Measurements from ENCODE around the gene PDIA3. TPM values are rescaled to one million over a fixed set of nuclear protein-coding genes. Genes with fewer than 3 reads are reported as not detected.

The PDIA3 gene
- total and polyA plus RNA-seq, 2 donors (not counting 3 experiments of a cell fraction or from before 2014, with no cell fraction given): 140 to 857 TPM

GRCh38 chr15:43763819-43764446, 17.7 kb downstream of the PDIA3 start:
- Histone ChIP-seq H3K9ac (replicated peaks; ENCODE audit: extremely low read depth, insufficient read depth, low read length) (no peak overlapping the region), H3K9me1 (replicated peaks; ENCODE audit: control insufficient read depth, extremely low read depth, insufficient read depth, low read length) (no peaks in the 10 kb centered on the region), H3K36me3 (ENCODE audit: control insufficient read depth in 2 of 2, extremely low read depth in 1 of 2, insufficient read depth in 2 of 2, low read length in 2 of 2) (peaks cover 35 to 48% of the 10 kb centered on the region in 2 experiments), H3K4me2 (ENCODE audit: insufficient read depth, low read length) (no peak overlapping the region), H2AFZ (ENCODE audit: low read depth, low read length) (no peak overlapping the region), H3K27ac (ENCODE audit: insufficient read depth, low read depth, low read length) (no peak overlapping the region), H3K4me3 (replicated peaks in 1 of 3; ENCODE audit: insufficient read depth in 1 of 3, low read depth in 1 of 3, low read length in 3 of 3) (no peak overlapping the region), H4K20me1 (replicated peaks; ENCODE audit: control insufficient read depth, extremely low read depth, insufficient read depth, low read length) (no peaks in the 10 kb centered on the region), H3K79me2 (ENCODE audit: control insufficient read depth, insufficient read depth, low read length) (peaks cover 7% of the 10 kb centered on the region), H3K9me3 (replicated peaks; ENCODE audit: control insufficient read depth, insufficient read depth, low read length) (no peaks in the 10 kb centered on the region), H3K4me1 (ENCODE audit: control insufficient read depth, extremely low read depth, insufficient read depth, low read length) (no peaks in the 10 kb centered on the region), H3K27me3 (ENCODE audit: control insufficient read depth in 2 of 2, insufficient read depth in 2 of 2, low read length in 2 of 2) (no peaks in the 10 kb centered on the region)
- intact Hi-C loops (cut with micrococcal nuclease): no loop called here
- FAIRE-seq (no peak), DNase-seq (ENCODE audit: low read depth, low spot score) (no peak)
- POLR2A ChIA-PET: no interaction called here
- BruUV-seq (replicated peaks): no TSS peak
- CTCF ChIA-PET: no interaction called here
- dilution Hi-C loops (cut with MboI; ENCODE audit: extremely low pct_ligation_motif_present, low sequenced_read_pairs): no loop called here
- TF ChIP-seq FOS (IDR thresholded peaks at IDR 0.05; ENCODE audit: borderline replicate concordance, insufficient read depth, low read length) (no peak), MAX (IDR thresholded peaks at IDR 0.05; ENCODE audit: insufficient read depth, insufficient read length) (no peak), JUN (IDR thresholded peaks at IDR 0.05; ENCODE audit: borderline replicate concordance, insufficient read depth, insufficient read length, low read depth) (no peak), POLR2AphosphoS5 (IDR thresholded peaks at IDR 0.05; ENCODE audit: insufficient read depth, low read depth, low read length) (no peak), EZH2 (IDR thresholded peaks at IDR 0.05; ENCODE audit: borderline replicate concordance, low read depth, low read length, severe bottlenecking) (no peak), CTCF (IDR thresholded peaks at IDR 0.05; ENCODE audit: extremely low read depth in 1 of 2, insufficient read depth in 1 of 2, low read depth in 1 of 2, low read length in 2 of 2) (no peak), POLR2A (IDR thresholded peaks at IDR 0.05; ENCODE audit: low read depth, low read length) (no peak), MYC (IDR thresholded peaks at IDR 0.05; ENCODE audit: low read depth, low read length) (no peak), GATA2 (IDR thresholded peaks at IDR 0.05; ENCODE audit: insufficient read depth, insufficient read length, low read depth, low read length) (no peak)
